ENCODE results near the gene KLK15. TPM values are rescaled to one million over a fixed set of nuclear protein-coding genes. Genes with fewer than 3 reads are reported as not detected.

The KLK15 gene
- total and polyA plus RNA-seq, 2 of the 13 experiments (the other 11 are each of a cell fraction or from before 2014, with no cell fraction given) = not detected

DNA sequence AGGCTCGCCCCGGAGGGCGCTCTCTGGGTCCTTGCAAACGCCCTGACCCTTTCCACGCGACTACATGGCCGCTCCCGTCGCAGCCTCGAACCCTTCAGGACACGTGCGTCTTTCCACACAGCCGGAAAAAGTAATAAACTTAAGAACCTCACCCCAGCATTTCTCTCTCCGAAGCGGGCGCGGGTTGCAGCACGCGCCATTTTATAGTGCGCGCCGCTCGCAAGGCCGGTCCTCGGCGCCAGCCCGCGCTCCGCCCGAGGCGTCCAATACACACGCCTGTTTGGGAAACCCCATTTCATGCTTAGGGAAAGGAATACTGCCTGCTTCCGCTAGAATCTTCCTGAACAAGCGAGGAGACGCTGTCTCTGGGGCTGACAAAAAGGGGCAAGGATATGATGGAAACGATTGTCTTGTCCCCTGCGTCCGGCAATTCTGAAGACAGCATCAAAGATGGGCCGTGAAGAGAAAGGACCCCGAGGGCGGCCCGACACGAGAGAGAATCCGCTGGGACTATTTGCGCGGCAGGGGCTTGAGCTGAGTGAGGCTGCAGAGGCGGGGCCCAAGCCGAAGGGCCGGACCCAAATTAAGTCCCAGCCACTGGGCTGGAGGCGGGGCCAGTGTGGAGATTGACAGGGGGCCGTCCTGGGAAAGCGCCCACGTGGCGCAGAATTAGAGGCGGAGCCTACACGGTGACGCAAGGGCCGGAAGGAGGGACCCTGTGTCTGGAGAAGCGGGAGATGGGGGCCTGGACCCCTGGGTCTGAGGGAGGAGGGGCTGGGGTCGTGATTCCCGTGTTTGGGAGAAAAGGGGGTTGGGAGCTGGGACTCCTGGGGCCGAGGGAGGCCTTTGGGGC is 28.7 kb downstream of the KLK15 start (continued):
- TF ChIP-seq, protein P1, sequence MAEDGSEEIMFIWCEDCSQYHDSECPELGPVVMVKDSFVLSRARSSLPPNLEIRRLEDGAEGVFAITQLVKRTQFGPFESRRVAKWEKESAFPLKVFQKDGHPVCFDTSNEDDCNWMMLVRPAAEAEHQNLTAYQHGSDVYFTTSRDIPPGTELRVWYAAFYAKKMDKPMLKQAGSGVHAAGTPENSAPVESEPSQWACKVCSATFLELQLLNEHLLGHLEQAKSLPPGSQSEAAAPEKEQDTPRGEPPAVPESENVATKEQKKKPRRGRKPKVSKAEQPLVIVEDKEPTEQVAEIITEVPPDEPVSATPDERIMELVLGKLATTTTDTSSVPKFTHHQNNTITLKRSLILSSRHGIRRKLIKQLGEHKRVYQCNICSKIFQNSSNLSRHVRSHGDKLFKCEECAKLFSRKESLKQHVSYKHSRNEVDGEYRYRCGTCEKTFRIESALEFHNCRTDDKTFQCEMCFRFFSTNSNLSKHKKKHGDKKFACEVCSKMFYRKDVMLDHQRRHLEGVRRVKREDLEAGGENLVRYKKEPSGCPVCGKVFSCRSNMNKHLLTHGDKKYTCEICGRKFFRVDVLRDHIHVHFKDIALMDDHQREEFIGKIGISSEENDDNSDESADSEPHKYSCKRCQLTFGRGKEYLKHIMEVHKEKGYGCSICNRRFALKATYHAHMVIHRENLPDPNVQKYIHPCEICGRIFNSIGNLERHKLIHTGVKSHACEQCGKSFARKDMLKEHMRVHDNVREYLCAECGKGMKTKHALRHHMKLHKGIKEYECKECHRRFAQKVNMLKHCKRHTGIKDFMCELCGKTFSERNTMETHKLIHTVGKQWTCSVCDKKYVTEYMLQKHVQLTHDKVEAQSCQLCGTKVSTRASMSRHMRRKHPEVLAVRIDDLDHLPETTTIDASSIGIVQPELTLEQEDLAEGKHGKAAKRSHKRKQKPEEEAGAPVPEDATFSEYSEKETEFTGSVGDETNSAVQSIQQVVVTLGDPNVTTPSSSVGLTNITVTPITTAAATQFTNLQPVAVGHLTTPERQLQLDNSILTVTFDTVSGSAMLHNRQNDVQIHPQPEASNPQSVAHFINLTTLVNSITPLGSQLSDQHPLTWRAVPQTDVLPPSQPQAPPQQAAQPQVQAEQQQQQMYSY (CRISPR knock-in tag; IDR thresholded peaks at IDR 0.05) = no peak
- TF ChIP-seq REL (CRISPR knock-in tag; conservative IDR thresholded peaks at IDR 0.05) = no peak
- no peak; the same call in 1 of the 2 replicates for TF ChIP-seq ZNF44 (CRISPR knock-in tag; IDR thresholded peaks at IDR 0.05)
- no peak for TF ChIP-seq ATF7 (IDR thresholded peaks at IDR 0.05)
- peak; percentile 30; the same call in 1 of the 2 replicates for TF ChIP-seq ATF7 (CRISPR knock-in tag; IDR thresholded peaks at IDR 0.05)
- TF ChIP-seq SOX13 (IDR thresholded peaks at IDR 0.05) = no peak
- TF ChIP-seq SOX13 (CRISPR knock-in tag; conservative IDR thresholded peaks at IDR 0.05 in 1 of 2, IDR thresholded peaks at IDR 0.05 in 1 of 2) = peak in 1 of 2 experiments; percentile 10; a peak in 1 of 4 replicates
- peak; percentile 71; the same call in 1 of the 2 replicates for TF ChIP-seq ZZZ3 (CRISPR knock-in tag; IDR thresholded peaks at IDR 0.05; ENCODE audit: borderline replicate concordance)
- peak; percentile 99 for TF ChIP-seq POLR2G (IDR thresholded peaks at IDR 0.05; ENCODE audit: low read depth, low read length)
- TF ChIP-seq, protein P2, sequence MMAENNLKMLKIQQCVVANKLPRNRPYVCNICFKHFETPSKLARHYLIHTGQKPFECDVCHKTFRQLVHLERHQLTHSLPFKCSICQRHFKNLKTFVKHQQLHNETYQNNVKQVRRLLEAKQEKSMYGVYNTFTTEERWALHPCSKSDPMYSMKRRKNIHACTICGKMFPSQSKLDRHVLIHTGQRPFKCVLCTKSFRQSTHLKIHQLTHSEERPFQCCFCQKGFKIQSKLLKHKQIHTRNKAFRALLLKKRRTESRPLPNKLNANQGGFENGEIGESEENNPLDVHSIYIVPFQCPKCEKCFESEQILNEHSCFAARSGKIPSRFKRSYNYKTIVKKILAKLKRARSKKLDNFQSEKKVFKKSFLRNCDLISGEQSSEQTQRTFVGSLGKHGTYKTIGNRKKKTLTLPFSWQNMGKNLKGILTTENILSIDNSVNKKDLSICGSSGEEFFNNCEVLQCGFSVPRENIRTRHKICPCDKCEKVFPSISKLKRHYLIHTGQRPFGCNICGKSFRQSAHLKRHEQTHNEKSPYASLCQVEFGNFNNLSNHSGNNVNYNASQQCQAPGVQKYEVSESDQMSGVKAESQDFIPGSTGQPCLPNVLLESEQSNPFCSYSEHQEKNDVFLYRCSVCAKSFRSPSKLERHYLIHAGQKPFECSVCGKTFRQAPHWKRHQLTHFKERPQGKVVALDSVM (CRISPR knock-in tag; IDR thresholded peaks at IDR 0.05) = no peak
- peak; percentile 30; the same call in 1 of the 2 replicates for TF ChIP-seq JDP2 (CRISPR knock-in tag; IDR thresholded peaks at IDR 0.05; ENCODE audit: borderline replicate concordance)
- TF ChIP-seq FOXC1 (CRISPR knock-in tag; IDR thresholded peaks at IDR 0.05; ENCODE audit: borderline replicate concordance) = peak; percentile 73; the same call in 1 of the 2 replicates
- TF ChIP-seq ZNF430 (CRISPR knock-in tag; IDR thresholded peaks at IDR 0.05) = peak; percentile 88
- 0 out of 2 replicates have a peak, but pooled peaks have one; percentile 22 for TF ChIP-seq KMT2A (CRISPR knock-in tag; IDR thresholded peaks at IDR 0.05)
- TF ChIP-seq PHF21A (CRISPR knock-in tag; IDR thresholded peaks at IDR 0.05) = peak; percentile 93
- TF ChIP-seq SP5 (CRISPR knock-in tag; IDR thresholded peaks at IDR 0.05; ENCODE audit: borderline replicate concordance, low read depth) = peak; percentile 68
- peak; percentile 8; the same call in 1 of the 2 replicates for TF ChIP-seq ZFY (CRISPR knock-in tag; IDR thresholded peaks at IDR 0.05)
- TF ChIP-seq JUND (CRISPR knock-in tag; IDR thresholded peaks at IDR 0.05) = no peak; the same call in 1 of the 2 replicates
- TF ChIP-seq YEATS4 (CRISPR knock-in tag; IDR thresholded peaks at IDR 0.05; ENCODE audit: borderline replicate concordance) = peak; percentile 22
- TF ChIP-seq, protein P3, sequence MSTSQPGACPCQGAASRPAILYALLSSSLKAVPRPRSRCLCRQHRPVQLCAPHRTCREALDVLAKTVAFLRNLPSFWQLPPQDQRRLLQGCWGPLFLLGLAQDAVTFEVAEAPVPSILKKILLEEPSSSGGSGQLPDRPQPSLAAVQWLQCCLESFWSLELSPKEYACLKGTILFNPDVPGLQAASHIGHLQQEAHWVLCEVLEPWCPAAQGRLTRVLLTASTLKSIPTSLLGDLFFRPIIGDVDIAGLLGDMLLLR (CRISPR knock-in tag; IDR thresholded peaks at IDR 0.05) = peak; percentile 54; the same call in 1 of the 2 replicates
- peak; percentile 50; the same call in 1 of the 2 replicates for TF ChIP-seq ZNF350 (CRISPR knock-in tag; IDR thresholded peaks at IDR 0.05; ENCODE audit: borderline replicate concordance, low read depth)
- TF ChIP-seq FOSL2 (CRISPR knock-in tag; IDR thresholded peaks at IDR 0.05) = 0 out of 2 replicates have a peak, but pooled peaks have one; percentile 4
